CD14-positive monocyte (primary cell): ENCODE results near the gene NEGR1. TPM values are rescaled to one million over a fixed set of nuclear protein-coding genes. Genes with fewer than 3 reads are reported as not detected.

Source experiments
- DNase-seq, 3 donors: peaks; one replicate each; pipeline ENCODE4 v3.0.0-alpha.2; 2011 to 2022
- H2AFZ ChIP-seq: 2 replicates; pipeline ENCODE4 v1.6.0; 2012; ENCODE audit warnings: mild to moderate bottlenecking, low read depth, low read length, inconsistent platforms; ENCODE audit not compliant: insufficient read depth, poor library complexity, severe bottlenecking
- H3K27ac ChIP-seq, 2 donors: 1 replicate in 1 of 2; 2 replicates in 1 of 2; pipeline ENCODE4 v1.5.1; 2012 to 2013; ENCODE audit warnings: low read length in 2 of 2, control low read depth in 1 of 2, inconsistent platforms in 1 of 2, low read depth in 1 of 2, mild to moderate bottlenecking in 1 of 2
- H3K27me3 ChIP-seq, 2 donors: one replicate each; pipeline versions ENCODE4 v1.6.0 to v1.6.1; 2011 to 2013; ENCODE audit warnings: low read length in 2 of 2; ENCODE audit not compliant: control insufficient read depth in 2 of 2, insufficient read depth in 2 of 2
- H3K36me3 ChIP-seq, 2 donors: replicated peaks in 1 of 2; 1 replicate in 1 of 2; 2 replicates in 1 of 2; pipeline versions ENCODE4 v1.5.1 to v1.6.1; 2012 to 2013; ENCODE audit warnings: low read length in 2 of 2, control low read depth in 1 of 2, inconsistent platforms in 1 of 2, mild to moderate bottlenecking in 1 of 2; ENCODE audit not compliant: insufficient read depth in 2 of 2, control insufficient read depth in 1 of 2
- H3K4me1 ChIP-seq, 2 donors: 1 replicate in 1 of 2; 2 replicates in 1 of 2; pipeline versions ENCODE4 v1.5.1 to v1.6.1; 2012 to 2013; ENCODE audit warnings: low read length in 2 of 2, control low read depth in 1 of 2, inconsistent platforms in 1 of 2, mild to moderate bottlenecking in 1 of 2, moderate library complexity in 1 of 2; ENCODE audit not compliant: insufficient read depth in 2 of 2, control insufficient read depth in 1 of 2
- H3K4me2 ChIP-seq: replicated peaks from 2 replicates; pipeline ENCODE3; 2012; ENCODE audit warnings: low read length, moderate library complexity, mild to moderate bottlenecking; ENCODE audit not compliant: poor library complexity, severe bottlenecking; ENCODE audit errors: extremely low read depth
- H3K4me3 ChIP-seq, 3 experiments: fragments of 200-600 bp in 1 of 3; sonication (generic) in 1 of 3; replicated peaks in 1 of 3; 1 replicate in 2 of 3; 2 replicates in 1 of 3; pipeline ENCODE4 v1.5.1; 2011 to 2013; ENCODE audit warnings: low read length in 3 of 3, mild to moderate bottlenecking in 3 of 3, control low read depth in 2 of 3, low read depth in 2 of 3, inconsistent platforms in 1 of 3, moderate library complexity in 1 of 3
- H3K79me2 ChIP-seq: 2 replicates; pipeline ENCODE4 v1.6.0; 2012; ENCODE audit warnings: mild to moderate bottlenecking, control low read depth, inconsistent platforms, low read length, moderate library complexity; ENCODE audit not compliant: insufficient read depth
- H3K9ac ChIP-seq: 2 replicates; pipeline ENCODE4 v1.6.0; 2017; ENCODE audit warnings: low read length, mild to moderate bottlenecking; ENCODE audit not compliant: insufficient read depth, poor library complexity, severe bottlenecking
- H3K9me3 ChIP-seq, 2 donors: replicated peaks in 1 of 2; 1 replicate in 1 of 2; 2 replicates in 1 of 2; pipeline versions ENCODE4 v1.5.1 to v1.6.1; 2012 to 2013; ENCODE audit warnings: low read length in 2 of 2, control low read depth in 1 of 2; ENCODE audit not compliant: control insufficient read depth in 1 of 2, insufficient read depth in 1 of 2
- H4K20me1 ChIP-seq: 2 replicates; pipeline ENCODE4 v1.6.0; 2012; ENCODE audit warnings: mild to moderate bottlenecking, low read length, control low read depth, moderate library complexity; ENCODE audit not compliant: insufficient read depth
- H3K27ac Mint-ChIP-seq, 7 donors: one replicate each; pipeline ENCODE4 v1.8.0; 2020; ENCODE audit warnings: mild to moderate bottlenecking in 7 of 7, mixed read lengths in 7 of 7, moderate library complexity in 6 of 7, inconsistent platforms in 2 of 7
- H3K27me3 Mint-ChIP-seq, 3 donors: one replicate each; pipeline ENCODE4 v1.8.0; 2021 to 2022; ENCODE audit warnings: low read depth in 3 of 3, mild to moderate bottlenecking in 3 of 3, mixed read lengths in 3 of 3, moderate library complexity in 3 of 3, inconsistent platforms in 1 of 3
- H3K36me3 Mint-ChIP-seq, 2 donors: one replicate each; pipeline ENCODE4 v1.8.0; 2020; ENCODE audit warnings: mixed read lengths in 2 of 2, inconsistent platforms in 1 of 2, mild to moderate bottlenecking in 1 of 2
- H3K4me1 Mint-ChIP-seq: one replicate; pipeline ENCODE4 v1.8.0; 2020; ENCODE audit warnings: mild to moderate bottlenecking, mixed read lengths
- H3K4me3 Mint-ChIP-seq, 2 donors: one replicate each; pipeline ENCODE4 v1.8.0; 2020; ENCODE audit warnings: mild to moderate bottlenecking in 2 of 2, mixed read lengths in 2 of 2, moderate library complexity in 1 of 2
- H3K9me3 Mint-ChIP-seq, 7 donors: one replicate each; pipeline ENCODE4 v1.8.0; 2020 to 2022; ENCODE audit warnings: mixed read lengths in 7 of 7, mild to moderate bottlenecking in 6 of 7, moderate library complexity in 6 of 7, inconsistent platforms in 2 of 7
- WGBS: methylation state at CpG from one replicate; pipeline ENCODE4 v1.1.5; 2013; ENCODE audit warnings: missing lambda C conversion rate; ENCODE audit not compliant: insufficient coverage; 5-methylcytosine and 5-hydroxymethylcytosine counted together
- intact Hi-C, 2 donors: fragments of 100-400 bp; cut with micrococcal nuclease; formaldehyde crosslinking; loops; one replicate each; pipeline versions ENCODE4 v1.15.0 to v1.15.1; 2023
- polyA plus RNA-seq, 3 donors: library from polyadenylated mRNA; depleted of rRNA in 1 of 3; unstranded in 2 of 3; stranded (reverse) in 1 of 3; fragments of 300-500 nt in 2 of 3; fragments of >200 nt in 1 of 3; fragmentation: Illumina TruSeq in 2 of 3; gene quantifications; 1 replicate in 2 of 3; 2 replicates in 1 of 3; pipeline ENCODE4 v1.2.3, GENCODE V29; 2012 to 2021
- TF ChIP-seq, protein P1 (sequence below): fragments of 200-600 bp; IDR thresholded peaks from one replicate; pipeline ENCODE4 v1.8.0; 2022; ENCODE audit warnings: antibody characterized with exemption, mild to moderate bottlenecking

The NEGR1 gene
- polyA plus RNA-seq, 3 donors: 0.03 to 0.15 (median 0.13) TPM

DNA sequence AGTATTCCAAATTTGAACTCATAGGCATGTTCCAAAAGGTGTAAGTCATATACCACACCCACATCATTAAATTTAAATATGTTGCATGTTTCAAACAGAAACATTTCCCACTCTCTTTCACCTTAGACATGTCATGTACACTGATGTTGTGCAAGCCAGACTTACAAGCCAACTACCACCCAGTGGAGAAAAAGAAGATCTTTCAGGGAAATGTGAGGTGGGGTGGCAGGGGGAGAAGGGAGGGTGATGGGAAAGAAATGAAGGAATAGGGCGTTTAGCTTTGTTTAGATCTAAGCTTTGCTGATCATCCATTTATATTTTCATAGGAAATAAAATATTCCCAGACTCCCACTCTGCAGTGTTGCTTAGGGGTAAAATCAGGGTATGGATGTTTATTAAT lies 1.6 kb downstream of the NEGR1 start:
- Mint-ChIP-seq H3K9me3 (peaks cover 0 to 2% (median 0%) of the 10 kb centered on the region in 7 donors), H3K4me1 (peaks cover 18% of the 10 kb centered on the region), H3K27me3 (no peaks in the 10 kb centered on the region), H3K36me3 (no peaks in the 10 kb centered on the region), H3K27ac (peak overlapping the region in 4 of 7 donors; percentile 56 to 93 (median 62)), H3K4me3 (no peak overlapping the region)
- Histone ChIP-seq H3K27me3 (no peaks in the 10 kb centered on the region), H3K36me3 (no peaks in the 10 kb centered on the region), H3K27ac (no peak overlapping the region), H3K9me3 (no peaks in the 10 kb centered on the region), H3K4me2 (peak overlapping the region; percentile 98), H3K4me3 (no peak overlapping the region), H3K79me2 (no peaks in the 10 kb centered on the region), H4K20me1 (no peaks in the 10 kb centered on the region), H3K9ac (no peak overlapping the region), H3K4me1 (peaks cover 24 to 31% of the 10 kb centered on the region in 2 donors), H2AFZ (no peak overlapping the region)
- no CpG with 5 or more reads among the region's 1 CpG for WGBS
- DNase-seq: no peak
- TF ChIP-seq, protein P1, sequence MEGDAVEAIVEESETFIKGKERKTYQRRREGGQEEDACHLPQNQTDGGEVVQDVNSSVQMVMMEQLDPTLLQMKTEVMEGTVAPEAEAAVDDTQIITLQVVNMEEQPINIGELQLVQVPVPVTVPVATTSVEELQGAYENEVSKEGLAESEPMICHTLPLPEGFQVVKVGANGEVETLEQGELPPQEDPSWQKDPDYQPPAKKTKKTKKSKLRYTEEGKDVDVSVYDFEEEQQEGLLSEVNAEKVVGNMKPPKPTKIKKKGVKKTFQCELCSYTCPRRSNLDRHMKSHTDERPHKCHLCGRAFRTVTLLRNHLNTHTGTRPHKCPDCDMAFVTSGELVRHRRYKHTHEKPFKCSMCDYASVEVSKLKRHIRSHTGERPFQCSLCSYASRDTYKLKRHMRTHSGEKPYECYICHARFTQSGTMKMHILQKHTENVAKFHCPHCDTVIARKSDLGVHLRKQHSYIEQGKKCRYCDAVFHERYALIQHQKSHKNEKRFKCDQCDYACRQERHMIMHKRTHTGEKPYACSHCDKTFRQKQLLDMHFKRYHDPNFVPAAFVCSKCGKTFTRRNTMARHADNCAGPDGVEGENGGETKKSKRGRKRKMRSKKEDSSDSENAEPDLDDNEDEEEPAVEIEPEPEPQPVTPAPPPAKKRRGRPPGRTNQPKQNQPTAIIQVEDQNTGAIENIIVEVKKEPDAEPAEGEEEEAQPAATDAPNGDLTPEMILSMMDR: no peak
- intact Hi-C loops: no loop called here

DNA sequence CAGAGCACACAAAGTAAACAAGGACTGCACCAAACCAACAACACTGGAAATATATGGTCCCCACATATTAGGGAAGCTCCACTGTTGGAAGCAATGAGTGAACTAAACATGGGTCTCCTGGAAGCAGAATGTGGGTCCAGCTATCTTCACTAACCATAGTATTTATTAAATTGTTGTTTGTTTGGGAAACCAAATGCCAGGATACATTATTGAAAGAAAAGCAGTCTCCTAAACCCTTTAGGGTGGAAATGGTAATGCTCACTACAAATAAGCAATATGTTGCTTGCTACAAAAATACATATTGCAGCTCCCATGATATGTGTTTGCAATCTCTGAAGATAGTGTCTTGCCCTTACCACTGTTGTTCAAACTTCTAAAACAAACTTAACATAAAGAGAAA lies 2.2 kb downstream of the NEGR1 start:
- intact Hi-C loops: no loop called here
- Histone ChIP-seq H3K79me2 (no peaks in the 10 kb centered on the region), H3K9ac (no peak overlapping the region), H4K20me1 (no peaks in the 10 kb centered on the region), H3K4me2 (no peak overlapping the region), H3K27me3 (no peaks in the 10 kb centered on the region), H2AFZ (no peak overlapping the region), H3K4me1 (peaks cover 19 to 25% of the 10 kb centered on the region in 2 donors), H3K4me3 (no peak overlapping the region), H3K27ac (no peak overlapping the region), H3K9me3 (no peaks in the 10 kb centered on the region), H3K36me3 (no peaks in the 10 kb centered on the region)
- DNase-seq: no peak
- no peak overlapping the region for H3K4me3 Mint-ChIP-seq
- H3K27me3 Mint-ChIP-seq: no peaks in the 10 kb centered on the region
- H3K4me1 Mint-ChIP-seq: peaks cover 18% of the 10 kb centered on the region
- no peaks in the 10 kb centered on the region for H3K36me3 Mint-ChIP-seq
- no peak overlapping the region for H3K27ac Mint-ChIP-seq
- peaks cover 0 to 2% (median 0%) of the 10 kb centered on the region in 7 donors for H3K9me3 Mint-ChIP-seq
- TF ChIP-seq, protein P1: no peak
